Measurements from ENCODE around the gene CH25H.
"Not testable (repeated sequence)": the region's sequence is repeated elsewhere in the genome, so short reads cannot be mapped to it uniquely, and the experiment has no call there.

Gene CH25H

DNA sequence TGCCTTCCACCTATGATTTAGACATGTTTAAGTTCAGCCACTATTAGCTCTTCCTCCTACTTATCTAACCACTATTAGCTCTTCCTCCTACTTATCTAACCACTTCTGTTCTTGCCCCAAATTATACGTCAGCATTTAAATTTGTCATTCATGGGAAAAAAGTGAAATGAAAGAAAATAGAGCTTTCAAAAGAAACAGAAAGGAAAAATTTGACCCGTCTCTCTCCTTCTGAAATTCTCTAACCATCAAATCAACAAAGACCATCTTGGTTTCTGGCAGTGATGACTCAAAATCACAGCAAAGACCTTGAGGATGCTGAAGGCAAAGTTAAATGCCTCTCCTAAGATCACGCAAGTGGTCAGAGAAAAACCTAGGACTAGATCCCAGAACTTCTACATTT is 41.9 kb upstream of the CH25H start:
- DNase-seq (ENCODE audit: low read depth), result no peak
- TF ChIP-seq, protein P1, sequence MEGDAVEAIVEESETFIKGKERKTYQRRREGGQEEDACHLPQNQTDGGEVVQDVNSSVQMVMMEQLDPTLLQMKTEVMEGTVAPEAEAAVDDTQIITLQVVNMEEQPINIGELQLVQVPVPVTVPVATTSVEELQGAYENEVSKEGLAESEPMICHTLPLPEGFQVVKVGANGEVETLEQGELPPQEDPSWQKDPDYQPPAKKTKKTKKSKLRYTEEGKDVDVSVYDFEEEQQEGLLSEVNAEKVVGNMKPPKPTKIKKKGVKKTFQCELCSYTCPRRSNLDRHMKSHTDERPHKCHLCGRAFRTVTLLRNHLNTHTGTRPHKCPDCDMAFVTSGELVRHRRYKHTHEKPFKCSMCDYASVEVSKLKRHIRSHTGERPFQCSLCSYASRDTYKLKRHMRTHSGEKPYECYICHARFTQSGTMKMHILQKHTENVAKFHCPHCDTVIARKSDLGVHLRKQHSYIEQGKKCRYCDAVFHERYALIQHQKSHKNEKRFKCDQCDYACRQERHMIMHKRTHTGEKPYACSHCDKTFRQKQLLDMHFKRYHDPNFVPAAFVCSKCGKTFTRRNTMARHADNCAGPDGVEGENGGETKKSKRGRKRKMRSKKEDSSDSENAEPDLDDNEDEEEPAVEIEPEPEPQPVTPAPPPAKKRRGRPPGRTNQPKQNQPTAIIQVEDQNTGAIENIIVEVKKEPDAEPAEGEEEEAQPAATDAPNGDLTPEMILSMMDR (conservative IDR thresholded peaks at IDR 0.05; ENCODE audit: low read length), result no peak
- no peak overlapping the region for H3K4me3 ChIP-seq (ENCODE audit: low read length)

DNA sequence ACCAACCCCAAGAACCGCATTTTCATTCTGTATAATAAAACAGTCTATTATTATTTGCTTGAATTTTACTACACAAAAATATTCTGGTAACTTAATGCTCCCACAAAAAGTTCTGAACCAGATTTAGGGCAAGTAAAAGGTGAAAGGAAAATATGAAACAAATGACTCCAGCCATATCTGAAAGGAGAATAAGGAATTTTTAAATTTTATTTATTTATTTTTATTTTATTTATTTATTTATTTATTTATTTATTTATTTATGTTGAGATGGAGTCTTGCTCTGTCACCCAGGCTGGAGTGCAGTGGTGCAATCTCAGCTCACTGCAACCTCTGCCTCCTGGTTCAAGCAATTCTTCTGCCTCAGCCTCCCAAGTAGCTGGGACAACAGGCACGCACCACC is 40.5 kb upstream of the CH25H start:
- not testable (repeated sequence) for H3K4me3 ChIP-seq (ENCODE audit: low read length); DNase-seq (ENCODE audit: low read depth)

DNA sequence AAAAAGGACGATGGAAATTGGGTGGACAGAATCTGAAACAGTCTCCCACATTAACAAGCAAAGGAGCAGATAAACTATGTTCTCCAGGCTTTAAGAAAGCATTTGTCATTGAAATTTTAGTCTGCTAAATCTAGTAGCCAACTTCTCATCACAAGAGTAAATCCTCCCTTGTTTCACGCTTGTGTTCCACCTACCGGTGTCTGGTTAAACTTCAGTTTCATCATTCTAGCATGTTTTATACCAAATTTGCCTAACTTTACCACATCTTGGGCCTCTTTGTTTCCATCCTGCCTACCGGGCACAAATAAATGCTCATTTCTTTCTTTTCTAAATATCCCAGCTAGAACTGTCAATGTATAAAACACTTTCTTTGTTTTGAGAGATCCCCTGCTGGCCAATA is 38.7 kb upstream of the CH25H start:
- H3K4me3 ChIP-seq (ENCODE audit: low read length), result no peak overlapping the region
- TF ChIP-seq, protein P1 (conservative IDR thresholded peaks at IDR 0.05; ENCODE audit: low read length), result peak; percentile 33
- no peak for DNase-seq (ENCODE audit: low read depth)

DNA sequence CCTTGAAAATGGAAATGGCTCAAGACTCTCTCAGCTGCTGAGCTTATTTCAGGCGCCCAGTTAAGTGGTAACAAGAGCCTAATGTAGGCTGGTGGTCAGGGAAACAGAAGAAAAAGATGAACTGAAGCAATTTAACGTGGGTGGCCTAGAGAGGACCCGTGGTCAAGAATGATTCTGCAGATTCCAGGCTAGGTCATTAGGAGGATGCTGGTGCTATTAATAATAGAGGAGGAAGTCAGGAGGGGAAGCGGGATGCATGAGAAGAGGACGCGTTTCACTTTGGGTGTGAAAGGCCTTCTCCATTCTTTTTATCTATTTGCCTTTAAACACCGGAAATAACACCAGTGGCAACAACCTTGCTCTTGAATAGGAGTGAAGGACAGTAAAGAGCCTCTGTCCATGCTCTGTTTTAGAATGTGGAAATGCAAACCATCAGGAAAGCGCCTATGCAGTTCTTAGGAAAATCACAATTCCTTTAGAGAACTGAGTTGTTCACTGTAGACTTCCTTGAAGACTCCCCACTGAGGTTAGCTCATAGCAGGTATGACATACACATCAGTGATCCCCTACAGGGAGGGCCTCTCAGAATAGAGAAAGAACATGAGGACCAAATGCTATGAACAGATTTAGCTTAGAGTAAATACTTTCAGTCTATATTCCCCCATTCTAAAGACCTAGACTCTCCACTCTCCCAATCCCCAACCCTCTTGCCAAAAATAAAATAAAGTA is 35.9 kb upstream of the CH25H start:
- no peak for DNase-seq (ENCODE audit: low read depth)
- TF ChIP-seq, protein P1 (conservative IDR thresholded peaks at IDR 0.05; ENCODE audit: low read length), result no peak
- H3K4me3 ChIP-seq (ENCODE audit: low read length), result no peak overlapping the region

DNA sequence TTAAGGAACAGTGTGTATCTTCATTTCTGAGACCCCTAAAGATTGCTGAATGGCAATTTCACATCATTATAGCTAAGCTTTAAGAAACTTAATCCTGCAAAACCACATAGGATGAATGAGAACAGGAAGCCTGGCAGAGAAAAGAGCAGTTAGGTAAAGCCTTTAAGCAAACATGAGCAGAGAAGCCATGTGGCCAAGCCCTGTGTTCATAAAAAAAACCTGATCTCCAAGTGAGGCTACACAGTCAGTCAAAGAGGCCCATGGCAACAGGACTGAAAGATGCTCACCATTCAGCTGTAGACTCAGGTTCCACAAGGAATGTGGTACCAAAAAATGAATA is 35.2 kb upstream of the CH25H start:
- H3K4me3 ChIP-seq (ENCODE audit: low read length), result no peak overlapping the region
- DNase-seq (ENCODE audit: low read depth), result no peak
- TF ChIP-seq, protein P1 (conservative IDR thresholded peaks at IDR 0.05; ENCODE audit: low read length), result no peak

DNA sequence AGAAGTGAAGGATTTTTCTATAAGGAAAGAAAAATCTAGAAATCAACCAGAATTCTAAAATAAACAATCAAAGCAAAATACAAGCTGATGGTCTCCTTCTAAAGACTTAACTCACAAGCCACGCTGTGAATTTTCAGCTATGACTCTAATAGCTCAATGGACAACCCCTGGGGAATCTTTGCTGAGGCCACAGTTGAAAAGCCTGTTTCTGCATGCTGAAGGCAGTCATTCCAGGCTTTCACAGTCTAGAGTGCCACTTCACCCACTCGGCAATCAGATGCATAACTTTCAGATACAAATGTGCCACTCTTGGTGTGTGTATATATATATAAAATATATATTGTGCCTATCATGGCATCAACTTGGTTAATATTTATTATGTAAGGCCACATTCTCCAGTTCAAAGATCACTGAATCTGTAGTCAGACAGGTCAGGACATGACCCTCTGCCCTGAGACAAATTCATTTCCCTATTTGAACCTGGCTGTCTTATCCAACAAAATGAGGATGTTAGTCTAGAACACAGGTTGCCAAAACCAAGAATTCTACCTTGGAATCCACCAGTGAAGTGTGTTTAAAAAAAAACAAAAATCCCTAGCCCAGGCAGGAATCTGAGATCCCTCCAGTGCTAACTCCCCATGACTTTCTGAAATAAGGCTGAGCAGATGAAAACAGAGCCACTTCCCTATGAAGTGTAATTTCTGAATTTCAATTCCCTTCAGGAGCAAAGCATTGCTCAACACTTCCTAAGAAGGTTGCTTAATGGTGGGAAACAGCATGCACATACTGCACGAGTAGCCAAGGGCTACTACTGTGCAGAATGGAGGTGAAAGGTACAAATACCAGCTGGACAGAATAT is 34.6 kb upstream of the CH25H start:
- peak; percentile 56 for DNase-seq (ENCODE audit: low read depth)
- TF ChIP-seq, protein P1 (conservative IDR thresholded peaks at IDR 0.05; ENCODE audit: low read length), result no peak
- no peak overlapping the region for H3K4me3 ChIP-seq (ENCODE audit: low read length)

DNA sequence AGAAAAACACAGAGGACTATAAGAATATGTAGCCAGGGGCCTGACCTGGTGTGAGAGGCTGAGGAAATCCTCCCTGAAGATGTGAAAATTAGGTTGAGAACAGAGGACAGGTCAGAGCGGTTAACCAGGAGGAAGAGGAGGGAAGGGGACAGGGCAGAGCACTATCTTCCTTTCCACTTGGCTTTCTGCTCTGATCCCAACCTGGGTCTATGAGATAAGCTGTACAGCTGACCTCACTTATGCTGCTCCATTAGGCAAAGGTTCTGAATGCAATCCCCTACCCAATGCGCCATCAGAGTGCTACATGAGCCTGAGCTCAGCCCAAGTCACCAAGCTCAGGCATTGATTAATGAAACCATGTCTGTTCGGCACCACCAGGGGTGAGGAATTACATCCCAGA is 33.9 kb upstream of the CH25H start:
- no peak overlapping the region for H3K4me3 ChIP-seq (ENCODE audit: low read length)
- no peak for DNase-seq (ENCODE audit: low read depth)
- TF ChIP-seq, protein P1 (conservative IDR thresholded peaks at IDR 0.05; ENCODE audit: low read length), result no peak

Measured in AG10803 (cell line).